H1 (cell line): ENCODE measurements around the gene STXBP4. TPM values are rescaled to one million over a fixed set of nuclear protein-coding genes. Genes with fewer than 3 reads are reported as not detected.

Experiments used
- CTCF ChIA-PET: fragments of 300-600 bp; sonication (Branson Sonifier 250); formaldehyde crosslinking; loops from one replicate; lab custom pipeline; 2021; ENCODE audit not compliant: partially characterized antibody; lab: Charles Lee
- POLR2A ChIA-PET: fragments of 300-600 bp; sonication (Branson Sonifier 250); formaldehyde crosslinking; loops from one replicate; lab custom pipeline; 2021; ENCODE audit warnings: inconsistent platforms; ENCODE audit not compliant: partially characterized antibody; lab: Charles Lee
- DNase-seq, 2 experiments: peaks; one replicate each; pipeline versions ENCODE4 v3.0.0 to v3.0.0-alpha.2; 2010 to 2022; ENCODE audit warnings: low spot score in 2 of 2, low read depth in 1 of 2, mixed read lengths in 1 of 2
- FAIRE-seq: peaks from 2 replicates; lab custom pipeline; 2011; peaks lifted over from hg19 to GRCh38; lab: Jason Lieb, UNC
- H2AFZ ChIP-seq: 2 replicates; pipeline ENCODE4 v1.8.1; 2012; ENCODE audit warnings: low read length, inconsistent platforms
- H2AK5ac ChIP-seq: 2 replicates; pipeline ENCODE4 v1.6.1; 2013; ENCODE audit warnings: low read depth, low read length
- H2BK120ac ChIP-seq: replicated peaks from 2 replicates; pipeline ENCODE3; 2013; ENCODE audit warnings: low read depth, low read length, inconsistent platforms
- H2BK12ac ChIP-seq: 2 replicates; pipeline ENCODE4 v1.6.1; 2013; ENCODE audit warnings: low read depth, low read length
- H2BK15ac ChIP-seq: 2 replicates; pipeline ENCODE4 v1.6.1; 2013; ENCODE audit warnings: low read length
- H2BK20ac ChIP-seq: 2 replicates; pipeline ENCODE4 v1.6.1; 2013; ENCODE audit warnings: low read length
- H2BK5ac ChIP-seq: 2 replicates; pipeline ENCODE4 v1.6.1; 2013; ENCODE audit warnings: low read depth, low read length
- H3K14ac ChIP-seq: 2 replicates; pipeline ENCODE4 v1.6.1; 2013; ENCODE audit warnings: inconsistent platforms; ENCODE audit not compliant: insufficient read length
- H3K18ac ChIP-seq: 2 replicates; pipeline ENCODE4 v1.6.1; 2013; ENCODE audit warnings: low read length; ENCODE audit errors: extremely low read depth
- H3K23ac ChIP-seq: 2 replicates; pipeline ENCODE4 v1.6.1; 2013; ENCODE audit warnings: inconsistent platforms; ENCODE audit not compliant: insufficient read length
- H3K23me2 ChIP-seq: 2 replicates; pipeline ENCODE4 v1.6.1; 2013; ENCODE audit warnings: low read depth, low read length
- H3K27ac ChIP-seq: 2 replicates; pipeline ENCODE4 v1.6.1; 2011; ENCODE audit warnings: low read depth, low read length, inconsistent platforms
- H3K27me3 ChIP-seq, 4 experiments: replicated peaks in 1 of 4; 1 replicate in 1 of 4; 2 replicates in 3 of 4; pipeline versions ENCODE4 v1.6.1 to v1.8.1; 2011 to 2013; ENCODE audit warnings: low read length in 3 of 4, mild to moderate bottlenecking in 3 of 4, inconsistent platforms in 2 of 4, mixed read lengths in 2 of 4, moderate library complexity in 1 of 4; ENCODE audit not compliant: control insufficient read depth in 3 of 4, insufficient read depth in 3 of 4; ENCODE audit errors: extremely low read depth in 1 of 4
- H3K36me3 ChIP-seq, 4 experiments: 2 replicates each; pipeline versions ENCODE4 v1.6.1 to v1.8.1; 2011 to 2013; ENCODE audit warnings: mild to moderate bottlenecking in 4 of 4, low read length in 3 of 4, moderate library complexity in 2 of 4, control low read depth in 1 of 4, inconsistent platforms in 1 of 4; ENCODE audit not compliant: insufficient read depth in 4 of 4, control insufficient read depth in 2 of 4
- H3K4ac ChIP-seq: replicated peaks from 2 replicates; pipeline ENCODE3; 2013; ENCODE audit warnings: low read length, low read depth, mixed read lengths, inconsistent platforms; ENCODE audit not compliant: insufficient read length
- H3K4me1 ChIP-seq, 4 experiments: replicated peaks in 1 of 4; 1 replicate in 1 of 4; 2 replicates in 3 of 4; pipeline versions ENCODE4 v1.6.1 to v1.8.1; 2011 to 2013; ENCODE audit warnings: low read length in 3 of 4, inconsistent platforms in 2 of 4, mixed read lengths in 1 of 4; ENCODE audit not compliant: insufficient read depth in 4 of 4, control insufficient read depth in 3 of 4
- H3K4me2 ChIP-seq, 2 experiments: 2 replicates each; pipeline versions ENCODE4 v1.6.1 to v1.8.1; 2011 to 2013; ENCODE audit warnings: low read depth in 2 of 2, low read length in 2 of 2, control low read depth in 1 of 2, inconsistent platforms in 1 of 2, mild to moderate bottlenecking in 1 of 2; ENCODE audit not compliant: insufficient read depth in 1 of 2
- H3K4me3 ChIP-seq, 4 experiments: fragments of 200-600, 300-600 bp in 1 of 4; sonication (generic), shearing (Covaris generic), sonication (Bioruptor Twin) in 1 of 4; 2 replicates each; pipeline versions ENCODE4 v1.5.1 to v1.8.1; 2011 to 2016; ENCODE audit warnings: low read length in 4 of 4, low read depth in 3 of 4, control low read depth in 2 of 4, inconsistent platforms in 2 of 4, mild to moderate bottlenecking in 2 of 4, mixed read lengths in 1 of 4, moderate library complexity in 1 of 4; ENCODE audit not compliant: insufficient read depth in 2 of 4; ENCODE audit errors: extremely low read depth in 1 of 4
- H3K56ac ChIP-seq: replicated peaks from 2 replicates; pipeline ENCODE3; 2013; ENCODE audit warnings: low read depth, mild to moderate bottlenecking, mixed read lengths, low read length, inconsistent platforms; ENCODE audit not compliant: insufficient read length
- H3K79me1 ChIP-seq: 2 replicates; pipeline ENCODE4 v1.6.1; 2013; ENCODE audit warnings: low read depth, low read length, control low read depth
- H3K79me2 ChIP-seq, 2 experiments: 2 replicates each; pipeline versions ENCODE4 v1.6.1 to v1.8.1; 2012 to 2013; ENCODE audit warnings: low read length in 2 of 2, mild to moderate bottlenecking in 2 of 2, inconsistent platforms in 1 of 2; ENCODE audit not compliant: insufficient read depth in 2 of 2, control insufficient read depth in 1 of 2
- H3K9ac ChIP-seq, 4 experiments: replicated peaks in 1 of 4; 1 replicate in 1 of 4; 2 replicates in 3 of 4; pipeline versions ENCODE4 v1.6.1 to v1.8.1; 2011 to 2013; ENCODE audit warnings: low read depth in 3 of 4, low read length in 3 of 4, control low read depth in 2 of 4, mild to moderate bottlenecking in 2 of 4, moderate library complexity in 2 of 4, inconsistent platforms in 1 of 4; ENCODE audit errors: extremely low read depth in 1 of 4
- H3K9me3 ChIP-seq, 2 experiments: 2 replicates each; pipeline versions ENCODE4 v1.6.1 to v1.8.1; 2012 to 2013; ENCODE audit warnings: mild to moderate bottlenecking in 2 of 2, moderate library complexity in 2 of 2, control low read depth in 1 of 2, inconsistent platforms in 1 of 2, low read depth in 1 of 2, low read length in 1 of 2, mixed read lengths in 1 of 2; ENCODE audit not compliant: insufficient read depth in 2 of 2
- H4K20me1 ChIP-seq, 2 experiments: replicated peaks in 1 of 2; 2 replicates each; pipeline versions ENCODE3 to v1.8.1; 2011 to 2013; ENCODE audit warnings: inconsistent platforms in 2 of 2, low read length in 2 of 2, mild to moderate bottlenecking in 1 of 2; ENCODE audit not compliant: insufficient read depth in 2 of 2, control insufficient read depth in 1 of 2
- H4K5ac ChIP-seq: 2 replicates; pipeline ENCODE4 v1.6.1; 2013; ENCODE audit warnings: low read length, low read depth, mixed read lengths, inconsistent platforms; ENCODE audit not compliant: insufficient read length
- H4K8ac ChIP-seq: 2 replicates; pipeline ENCODE4 v1.8.0; 2013; ENCODE audit warnings: mild to moderate bottlenecking, moderate library complexity, low read length, inconsistent platforms; ENCODE audit not compliant: insufficient read depth; ENCODE audit errors: extremely low read depth
- H4K91ac ChIP-seq: replicated peaks from 2 replicates; pipeline ENCODE3; 2013; ENCODE audit warnings: low read length, mixed read lengths, inconsistent platforms; ENCODE audit not compliant: insufficient read length
- CBX8 ChIP-seq: fragments of 300-800, 300-1000 bp; sonication (generic); IDR thresholded peaks from 2 replicates; pipeline ENCODE4 v1.7.1; 2016; ENCODE audit warnings: low read depth, low read length, borderline replicate concordance
- CHD1 ChIP-seq: IDR thresholded peaks from 2 replicates; pipeline ENCODE4 v1.6.1; 2012; ENCODE audit warnings: low read depth, low read length, improper control_type of control experiment
- EZH2 ChIP-seq: fragments of 200-600 bp; sonication (generic); IDR thresholded peaks from 2 replicates; pipeline ENCODE4 v1.7.1; 2012; ENCODE audit warnings: low read depth, mild to moderate bottlenecking, moderate library complexity, low read length, inconsistent platforms; ENCODE audit not compliant: severe bottlenecking
- HDAC6 ChIP-seq: IDR thresholded peaks from one replicate; pipeline ENCODE4 v1.7.1; 2012; ENCODE audit warnings: low read depth, mild to moderate bottlenecking, inconsistent platforms, low read length, moderate library complexity
- JUN ChIP-seq: IDR thresholded peaks from 2 replicates; pipeline ENCODE4 v1.6.1; 2011; ENCODE audit warnings: low read depth, mild to moderate bottlenecking, improper control_type of control experiment, low read length
- NANOG ChIP-seq: IDR thresholded peaks from 2 replicates; pipeline ENCODE4 v1.6.1; 2011; ENCODE audit warnings: low read length, low read depth, mild to moderate bottlenecking, inconsistent platforms; ENCODE audit not compliant: insufficient read depth, poor library complexity, severe bottlenecking
- NRF1 ChIP-seq: IDR thresholded peaks from 2 replicates; pipeline ENCODE4 v1.6.1; 2011; ENCODE audit warnings: mild to moderate bottlenecking, low read depth, low read length, improper control_type of control experiment
- POU5F1 ChIP-seq: IDR thresholded peaks from 2 replicates; pipeline ENCODE4 v1.6.1; 2011; ENCODE audit warnings: low read depth, mild to moderate bottlenecking, low read length, moderate library complexity
- SIRT6 ChIP-seq: IDR thresholded peaks from one replicate; pipeline ENCODE4 v1.7.1; 2012; ENCODE audit warnings: low read length, inconsistent platforms
- TEAD4 ChIP-seq: IDR thresholded peaks from 2 replicates; pipeline ENCODE4 v1.6.1; 2012; ENCODE audit warnings: low read depth, low read length, inconsistent platforms, mixed read lengths
- USF2 ChIP-seq: IDR thresholded peaks from 2 replicates; pipeline ENCODE4 v1.6.1; 2011; ENCODE audit warnings: low read length, improper control_type of control experiment
- YY1 ChIP-seq: IDR thresholded peaks from 2 replicates; pipeline ENCODE4 v1.6.1; 2011; ENCODE audit warnings: low read depth, mild to moderate bottlenecking, low read length
- WGBS, 2 experiments: shearing (Covaris generic) in 1 of 2; methylation state at CpG; one replicate each; pipeline versions ENCODE4 v1.1.6 to v1.1.7; 2013 to 2015; ENCODE audit warnings: low lambda C conversion rate in 2 of 2, mixed read lengths in 2 of 2, inconsistent platforms in 1 of 2, low coverage in 1 of 2, missing lambda C conversion rate in 1 of 2; ENCODE audit not compliant: insufficient replicate concordance in 2 of 2, insufficient coverage in 1 of 2, insufficient read length in 1 of 2; ENCODE audit errors: extremely low coverage in 1 of 2, missing lambda C conversion rate in 1 of 2; 5-methylcytosine and 5-hydroxymethylcytosine counted together
- polyA plus RNA-seq, 7 experiments: library from polyadenylated mRNA; depleted of rRNA in 3 of 7; stranded (reverse) in 5 of 7; unstranded in 2 of 7; fragments of >200 nt in 5 of 7; fragments of 200-250 nt in 2 of 7; gene quantifications; 1 replicate in 5 of 7; 2 replicates in 1 of 7; 4 replicates in 1 of 7; pipeline versions ENCODE4 v1.2.1 to v1.2.3, GENCODE V29; 2011 to 2013; ENCODE audit warnings: missing spikeins in 2 of 7, mixed read lengths in 2 of 7
- total RNA-seq: library from RNA; stranded (reverse); fragmentation: NEBNext Ultra II Directional; extraction: Animal tissue kit (Norgen Biotek cat#: 25700); gene quantifications from 2 replicates; pipeline ENCODE4 v1.2.1, GENCODE V29; 2021
- TF ChIP-seq, protein P1 (sequence below): IDR thresholded peaks from 2 replicates; pipeline ENCODE4 v1.6.1; 2011; ENCODE audit warnings: low read depth, mild to moderate bottlenecking, low read length; ENCODE audit not compliant: insufficient read depth

The STXBP4 gene
- total and polyA plus RNA-seq, 2 of the 8 experiments (the other 6 are each of a cell fraction or from before 2014, with no cell fraction given), result 3.2 to 18.5 TPM

DNA sequence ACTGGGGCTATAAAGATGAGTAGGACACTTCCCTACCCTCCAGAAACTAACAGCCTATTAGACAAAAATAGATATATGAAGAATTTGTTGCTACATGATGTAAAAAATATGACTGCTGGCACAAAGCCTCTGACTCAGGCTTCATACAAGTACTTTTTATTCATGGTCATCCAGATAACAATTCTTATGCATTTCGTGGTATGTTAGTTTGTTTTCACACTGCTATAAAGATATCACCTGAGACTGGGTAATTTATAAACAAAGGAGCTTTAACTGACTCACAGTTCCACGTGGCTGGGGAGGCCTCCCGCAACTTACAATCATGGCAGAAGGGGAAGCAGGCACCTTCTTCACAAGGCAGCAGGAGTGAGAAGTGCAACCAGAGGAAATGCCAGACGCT lies 183.7 kb downstream of the STXBP4 start:
- DNase-seq (no peak), FAIRE-seq (peak; percentile 24)
- no peak overlapping the region for H3K4me3 ChIP-seq
- H3K18ac ChIP-seq, result no peak overlapping the region
- WGBS, 2 experiments, result 86% methylated on average over 4 of the region's 4 CpGs; no CpG with 5 or more reads in 1 of the 2 experiments
- H3K23me2 ChIP-seq, result no peaks in the 10 kb centered on the region
- H3K4ac ChIP-seq, result no peak overlapping the region
- H3K79me2 ChIP-seq, result no peaks in the 10 kb centered on the region
- no peak overlapping the region for H2BK120ac ChIP-seq
- no peak overlapping the region for H3K9ac ChIP-seq
- H2AFZ ChIP-seq, result no peak overlapping the region
- H3K14ac ChIP-seq, result no peak overlapping the region
- H3K27me3 ChIP-seq, result peaks cover 0 to 2% (median 0%) of the 10 kb centered on the region in 4 experiments; a peak in 1 of 7 replicates
- no peak overlapping the region for H3K56ac ChIP-seq
- H3K9me3 ChIP-seq, result no peaks in the 10 kb centered on the region
- H3K23ac ChIP-seq, result no peak overlapping the region
- ChIA-PET CTCF (no interaction called here), POLR2A (no interaction called here)
- H3K4me1 ChIP-seq, result no peaks in the 10 kb centered on the region
- H3K27ac ChIP-seq, result no peak overlapping the region
- H2BK5ac ChIP-seq, result no peak overlapping the region
- H3K36me3 ChIP-seq, result no peaks in the 10 kb centered on the region
- H3K79me1 ChIP-seq, result no peaks in the 10 kb centered on the region
- no peak overlapping the region for H3K4me2 ChIP-seq
- H4K5ac ChIP-seq, result no peak overlapping the region
- H4K8ac ChIP-seq, result no peak overlapping the region
- H2BK12ac ChIP-seq, result no peak overlapping the region
- no peak overlapping the region for H2BK15ac ChIP-seq
- no peak overlapping the region for H4K91ac ChIP-seq
- H2AK5ac ChIP-seq, result no peak overlapping the region
- no peaks in the 10 kb centered on the region for H4K20me1 ChIP-seq
- no peak overlapping the region for H2BK20ac ChIP-seq
- TF ChIP-seq, protein P1, sequence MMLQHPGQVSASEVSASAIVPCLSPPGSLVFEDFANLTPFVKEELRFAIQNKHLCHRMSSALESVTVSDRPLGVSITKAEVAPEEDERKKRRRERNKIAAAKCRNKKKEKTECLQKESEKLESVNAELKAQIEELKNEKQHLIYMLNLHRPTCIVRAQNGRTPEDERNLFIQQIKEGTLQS, result no peak
- no peak for TF ChIP-seq HDAC6
- no peak for TF ChIP-seq POU5F1
- no peak for TF ChIP-seq TEAD4
- TF ChIP-seq JUN, result no peak
- no peak for TF ChIP-seq NANOG
- TF ChIP-seq EZH2, result no peak
- no peak for TF ChIP-seq USF2
- no peak for TF ChIP-seq CBX8
- TF ChIP-seq YY1, result no peak
- TF ChIP-seq NRF1, result no peak
- TF ChIP-seq SIRT6, result no peak
- TF ChIP-seq CHD1, result no peak
